HG03432 (cell line): ENCODE results near the gene ANO10.
A peak's percentile ranks its signal among the peaks of the same experiment; 100 is the strongest.
"Not testable (repeated sequence)": the region's sequence is repeated elsewhere in the genome, so short reads cannot be mapped to it uniquely, and the experiment has no call there.

Experiments
- ATAC-seq: cut with Tn5 transposase; IDR thresholded peaks from one replicate; pipeline ENCODE4 v1.9.1; 2021; ENCODE audit warnings: mild to moderate bottlenecking, moderate library complexity; ENCODE audit not compliant: unreplicated experiment

ANO10 gene, protein sequence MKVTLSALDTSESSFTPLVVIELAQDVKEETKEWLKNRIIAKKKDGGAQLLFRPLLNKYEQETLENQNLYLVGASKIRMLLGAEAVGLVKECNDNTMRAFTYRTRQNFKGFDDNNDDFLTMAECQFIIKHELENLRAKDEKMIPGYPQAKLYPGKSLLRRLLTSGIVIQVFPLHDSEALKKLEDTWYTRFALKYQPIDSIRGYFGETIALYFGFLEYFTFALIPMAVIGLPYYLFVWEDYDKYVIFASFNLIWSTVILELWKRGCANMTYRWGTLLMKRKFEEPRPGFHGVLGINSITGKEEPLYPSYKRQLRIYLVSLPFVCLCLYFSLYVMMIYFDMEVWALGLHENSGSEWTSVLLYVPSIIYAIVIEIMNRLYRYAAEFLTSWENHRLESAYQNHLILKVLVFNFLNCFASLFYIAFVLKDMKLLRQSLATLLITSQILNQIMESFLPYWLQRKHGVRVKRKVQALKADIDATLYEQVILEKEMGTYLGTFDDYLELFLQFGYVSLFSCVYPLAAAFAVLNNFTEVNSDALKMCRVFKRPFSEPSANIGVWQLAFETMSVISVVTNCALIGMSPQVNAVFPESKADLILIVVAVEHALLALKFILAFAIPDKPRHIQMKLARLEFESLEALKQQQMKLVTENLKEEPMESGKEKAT

DNA sequence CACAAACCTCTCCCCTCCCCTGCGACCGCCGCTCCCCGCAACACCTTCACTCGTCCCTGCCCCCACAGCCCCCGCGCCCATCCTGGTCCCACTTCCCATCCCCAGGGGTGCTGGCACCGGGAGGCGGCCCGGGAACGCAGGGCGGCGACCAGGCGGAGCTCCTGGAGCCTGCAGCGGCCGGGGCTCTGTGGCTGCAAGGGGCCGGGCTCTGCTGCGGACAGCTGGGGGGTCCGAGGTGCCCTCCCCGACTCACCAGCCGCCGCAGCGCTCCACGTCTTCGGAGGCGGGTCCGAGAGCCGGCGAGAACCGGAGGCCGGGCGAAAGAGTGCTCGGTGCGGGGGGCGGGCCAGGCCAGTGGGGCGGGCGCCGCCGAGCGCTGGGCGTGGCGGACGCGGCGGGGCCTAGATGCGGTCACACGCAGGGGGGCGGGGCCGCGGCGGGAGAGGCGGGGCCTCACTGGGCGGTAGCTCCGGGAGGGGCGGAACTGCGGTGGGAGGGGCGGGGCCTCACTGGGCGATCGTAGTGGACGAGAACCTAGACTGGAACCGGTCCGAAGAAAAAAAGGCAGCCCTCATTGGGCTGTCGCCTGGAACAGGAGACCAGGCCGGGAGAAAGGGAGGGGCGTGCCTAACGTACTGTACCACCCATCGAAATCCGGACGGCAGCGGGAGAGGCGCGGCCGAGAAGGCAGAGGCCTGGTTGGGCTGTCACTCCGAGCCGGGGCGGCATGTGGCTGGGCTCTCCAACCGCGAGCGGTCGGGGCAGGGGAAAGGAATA lies at the start of gene ANO10:
Gene ANO10, minus strand, starts transcription at position 356 of the 777 bp plus-strand sequence. CDS start 16,159 bp downstream, outside the sequence.
- peak; percentile 92 for ATAC-seq

DNA sequence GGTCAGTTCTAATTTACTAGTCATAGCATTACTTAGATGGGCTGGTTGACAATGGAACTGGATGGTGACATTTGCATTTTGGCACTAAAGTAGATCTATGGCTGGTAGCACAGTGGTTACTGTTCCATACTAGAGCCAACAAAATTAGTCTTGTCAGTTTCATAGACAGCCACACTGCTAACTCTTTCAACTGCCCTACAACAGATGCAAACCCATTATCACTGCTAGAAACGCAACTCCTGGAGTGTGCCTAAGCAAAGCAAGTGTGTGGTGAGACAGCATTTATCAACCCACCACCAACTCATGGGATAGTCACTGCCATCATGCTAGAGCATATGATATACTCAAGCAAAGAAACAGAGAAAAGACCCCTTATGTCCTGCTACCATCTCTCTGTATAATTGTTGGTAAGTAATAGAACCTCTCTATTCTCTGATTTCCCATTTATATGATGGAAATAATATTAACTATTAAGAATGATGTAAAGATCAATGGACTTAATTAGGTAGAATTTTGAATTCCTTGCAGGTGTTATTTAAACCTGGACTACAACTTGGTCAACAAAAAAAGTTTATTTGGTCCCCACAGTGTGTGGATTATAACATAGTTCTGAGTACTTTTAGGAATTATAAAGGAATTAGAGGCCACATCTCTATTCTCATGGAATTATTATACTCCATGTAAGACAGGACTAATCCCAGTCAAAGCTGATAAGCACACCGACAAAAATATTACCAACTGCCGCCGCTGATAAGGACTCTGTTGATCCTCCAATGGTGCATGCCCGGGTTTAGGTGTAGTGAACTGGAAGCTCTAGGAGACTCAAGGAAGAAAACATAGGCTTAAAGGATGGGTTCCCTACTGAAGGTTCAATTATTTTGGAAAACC lies 49.1 kb upstream of the ANO10 start:
- no peak for ATAC-seq

DNA sequence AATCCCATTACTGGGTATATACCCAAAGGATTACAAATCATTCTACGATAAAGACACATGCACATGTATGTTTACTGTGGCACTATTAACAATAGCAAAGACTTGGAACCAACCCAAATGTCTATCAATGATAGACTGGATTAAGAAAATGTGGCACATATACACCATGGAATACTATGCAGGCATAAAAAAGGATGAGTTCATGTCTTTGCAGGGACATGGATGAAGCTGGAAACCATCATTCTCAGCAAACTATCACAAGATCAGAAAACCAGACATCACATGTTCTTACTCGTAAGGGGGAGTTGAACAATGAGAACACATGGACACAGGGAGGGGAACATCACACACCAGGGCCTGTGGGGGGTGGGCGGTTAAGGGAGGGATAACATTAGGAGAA lies 43.2 kb upstream of the ANO10 start:
- not testable (repeated sequence) for ATAC-seq

DNA sequence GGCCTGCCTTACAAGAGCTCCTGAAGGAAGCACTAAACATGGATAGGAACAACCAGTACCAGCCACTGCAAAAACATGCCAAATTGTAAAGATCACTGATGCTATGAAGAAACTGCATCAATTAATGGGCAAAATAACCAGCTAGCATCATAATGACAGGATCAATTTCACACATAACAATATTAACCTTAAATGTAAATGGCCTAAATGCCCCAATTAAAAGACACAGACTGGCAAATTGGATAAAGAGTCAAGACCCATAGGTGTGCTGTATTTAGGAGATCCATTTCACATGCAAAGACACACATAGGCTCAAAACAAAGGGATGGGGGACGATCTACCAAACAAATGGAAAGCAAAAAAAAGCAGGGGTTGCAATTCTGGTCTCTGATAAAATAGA lies 39.6 kb upstream of the ANO10 start:
- not testable (repeated sequence) for ATAC-seq

DNA sequence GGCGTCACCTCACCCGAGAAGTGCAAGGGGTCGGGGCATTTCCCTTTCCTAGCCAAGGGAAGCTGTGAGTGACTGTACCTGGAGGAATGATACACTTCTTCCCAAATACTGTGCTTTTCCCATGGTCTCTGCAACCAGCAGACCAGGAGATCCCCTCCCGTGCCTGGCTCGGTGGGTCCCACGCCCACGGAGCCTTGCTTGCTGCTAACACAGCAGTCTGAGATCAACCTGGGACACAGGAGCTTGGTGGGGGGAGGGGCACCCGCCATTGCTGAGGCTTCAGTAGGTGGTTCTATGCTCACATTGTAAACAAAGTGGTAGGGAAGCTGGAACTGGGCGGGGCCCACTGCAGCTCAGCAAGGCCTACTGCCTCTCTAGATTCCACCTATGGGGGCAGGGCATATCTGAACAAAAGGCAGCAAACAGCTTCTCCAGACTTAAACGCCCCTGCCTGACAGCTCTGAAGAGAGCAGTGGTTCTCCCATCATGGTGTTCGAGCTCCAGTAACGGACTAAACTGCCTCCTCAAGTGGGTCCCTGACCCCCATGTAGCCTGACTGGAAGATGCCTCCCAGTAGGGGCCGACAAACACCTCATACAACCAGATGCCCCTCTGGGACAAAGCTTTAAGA lies 37.6 kb upstream of the ANO10 start:
- ATAC-seq, result no peak

DNA sequence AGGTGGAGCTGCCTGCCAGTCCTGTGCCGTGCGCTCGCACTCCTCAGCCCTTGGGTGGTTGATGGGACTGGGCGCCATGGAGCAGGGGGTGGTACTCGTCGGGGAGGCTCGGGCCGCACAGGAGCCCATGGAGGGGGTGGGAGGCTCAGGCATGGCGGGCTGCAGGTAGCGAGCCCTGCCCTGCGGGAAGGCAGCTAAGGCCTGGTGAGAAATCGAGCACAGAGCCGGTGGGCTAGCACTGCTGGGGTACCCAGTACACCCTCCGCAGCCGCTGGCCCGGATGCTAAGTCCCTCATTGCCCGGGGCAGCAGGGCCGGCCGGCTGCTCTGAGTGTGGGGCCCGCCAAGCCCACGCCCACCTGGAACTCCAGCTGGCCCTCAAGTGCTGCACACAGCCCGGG lies 34.6 kb upstream of the ANO10 start:
- ATAC-seq, result not testable (repeated sequence)

DNA sequence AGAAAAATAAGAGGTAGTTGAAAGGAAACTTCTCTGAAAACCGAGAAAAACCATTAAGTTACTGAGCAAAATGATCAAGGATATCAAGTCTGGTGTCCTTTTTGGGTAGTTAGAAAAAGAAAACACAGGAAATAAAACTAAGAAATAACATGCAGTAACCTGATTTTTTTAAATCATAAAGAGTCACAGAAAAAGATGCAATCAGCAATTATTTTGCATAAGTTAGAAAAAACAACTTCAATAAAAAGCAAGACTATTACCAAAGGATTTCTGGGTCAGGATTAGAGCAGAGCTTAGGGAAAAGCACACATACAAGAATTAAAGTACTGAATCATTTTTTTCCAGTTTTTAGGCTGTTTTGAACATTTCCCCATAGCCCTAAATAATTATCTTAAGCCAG lies 28.5 kb upstream of the ANO10 start:
- ATAC-seq, result no peak

DNA sequence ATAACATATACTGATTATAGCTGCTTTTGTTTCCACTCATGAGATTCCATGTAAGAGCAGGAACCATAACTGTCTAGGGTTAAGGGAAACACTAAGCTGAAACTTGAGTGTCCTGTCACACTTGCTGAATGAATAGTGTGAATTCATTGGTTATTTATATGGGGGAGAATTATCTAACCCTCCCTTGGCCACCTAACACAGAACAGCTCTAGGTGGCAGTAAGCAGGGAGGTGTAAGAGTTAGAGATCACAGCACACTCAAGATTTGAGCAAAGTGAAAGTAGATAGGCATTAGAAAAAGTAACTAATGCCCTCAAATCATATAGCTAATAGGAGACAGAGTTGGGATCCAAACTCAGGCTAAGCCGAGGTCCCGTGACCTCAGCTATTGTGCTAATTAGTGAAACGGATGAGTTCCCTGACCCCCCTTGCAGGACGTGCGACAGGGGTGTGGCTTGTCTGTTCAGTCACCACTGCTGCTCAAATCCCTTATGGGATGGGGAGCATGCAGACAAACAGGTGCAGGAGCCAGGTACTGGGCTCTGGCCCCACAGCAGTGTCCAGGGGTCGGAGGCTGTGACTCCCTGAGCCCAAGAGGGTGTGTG lies 27.7 kb upstream of the ANO10 start:
- no peak for ATAC-seq

DNA sequence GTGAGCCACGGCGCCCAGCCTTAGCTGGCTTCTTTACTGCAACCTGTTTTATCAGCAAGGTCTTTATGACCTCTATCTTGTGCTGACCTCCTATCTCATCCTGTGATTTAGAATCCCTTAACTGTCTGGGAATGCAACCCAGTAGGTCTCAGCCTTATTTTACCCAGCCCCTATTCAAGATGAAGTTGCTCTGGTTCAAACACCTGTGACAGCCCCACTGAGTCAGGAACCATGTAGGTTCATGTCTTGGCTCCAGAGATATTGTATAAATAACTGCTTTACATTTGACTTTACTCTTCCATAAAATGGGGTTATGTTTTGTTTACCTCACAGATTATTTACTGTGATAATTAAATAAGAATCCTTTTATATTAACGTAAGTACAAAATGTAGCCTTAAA lies 27.1 kb upstream of the ANO10 start:
- no peak for ATAC-seq

DNA sequence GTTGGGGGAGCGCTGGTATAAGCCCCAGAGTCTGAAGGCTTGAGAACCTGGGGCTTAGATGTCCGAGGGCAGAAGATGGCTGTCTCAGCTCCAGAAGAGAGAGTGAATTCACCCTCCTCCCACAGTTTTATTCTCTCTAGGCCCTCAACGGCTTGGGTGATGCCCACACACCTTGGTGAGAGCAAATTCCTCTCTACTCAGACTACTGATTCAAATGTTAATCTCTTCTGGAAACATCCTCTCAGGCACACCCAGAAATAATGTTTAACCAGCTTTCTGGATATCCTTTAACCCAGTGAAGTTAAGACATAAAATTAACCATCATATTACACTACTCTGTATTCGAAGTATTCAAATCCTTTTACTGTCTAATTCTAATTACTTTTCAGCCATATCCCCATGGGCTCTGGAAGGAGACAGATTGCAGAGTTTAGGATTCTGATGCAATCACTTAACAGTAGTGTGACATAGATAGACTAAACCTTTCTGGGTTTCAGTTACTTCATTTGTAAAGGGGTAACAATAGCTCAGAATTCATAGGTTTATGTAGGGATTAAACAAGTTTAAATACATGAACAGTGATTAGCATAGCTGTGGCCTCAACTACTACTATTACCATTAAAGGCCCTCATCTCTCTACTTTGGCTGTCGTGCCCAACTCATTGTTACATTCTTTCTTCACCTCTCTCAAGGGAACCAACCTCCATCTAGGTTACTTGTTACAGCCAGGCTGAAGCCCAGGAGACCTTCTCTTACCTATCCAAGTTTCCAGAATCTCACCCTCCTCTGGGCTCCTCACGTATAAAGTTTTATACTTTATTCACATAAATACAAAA lies 25.7 kb upstream of the ANO10 start:
- no peak for ATAC-seq

DNA sequence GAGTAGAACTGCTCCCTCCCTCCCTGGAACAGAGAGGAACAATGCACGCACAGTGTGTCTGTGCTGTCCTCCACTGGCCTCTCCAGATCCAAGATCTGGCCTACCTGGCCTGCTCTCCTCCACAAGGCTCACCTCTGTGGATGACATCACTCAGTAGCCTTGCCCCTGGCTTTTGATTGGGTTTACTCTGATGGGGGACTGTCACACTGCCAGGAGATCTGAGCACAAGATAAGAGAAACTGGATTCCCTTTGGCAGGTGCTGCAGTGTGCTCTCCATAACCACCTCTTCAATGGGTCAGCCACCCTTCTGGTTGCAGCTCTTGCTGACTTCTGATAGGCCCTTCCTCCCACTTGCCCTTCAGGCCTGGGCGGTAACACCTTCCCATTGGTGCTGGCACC lies 22.6 kb upstream of the ANO10 start:
- ATAC-seq, result no peak

DNA sequence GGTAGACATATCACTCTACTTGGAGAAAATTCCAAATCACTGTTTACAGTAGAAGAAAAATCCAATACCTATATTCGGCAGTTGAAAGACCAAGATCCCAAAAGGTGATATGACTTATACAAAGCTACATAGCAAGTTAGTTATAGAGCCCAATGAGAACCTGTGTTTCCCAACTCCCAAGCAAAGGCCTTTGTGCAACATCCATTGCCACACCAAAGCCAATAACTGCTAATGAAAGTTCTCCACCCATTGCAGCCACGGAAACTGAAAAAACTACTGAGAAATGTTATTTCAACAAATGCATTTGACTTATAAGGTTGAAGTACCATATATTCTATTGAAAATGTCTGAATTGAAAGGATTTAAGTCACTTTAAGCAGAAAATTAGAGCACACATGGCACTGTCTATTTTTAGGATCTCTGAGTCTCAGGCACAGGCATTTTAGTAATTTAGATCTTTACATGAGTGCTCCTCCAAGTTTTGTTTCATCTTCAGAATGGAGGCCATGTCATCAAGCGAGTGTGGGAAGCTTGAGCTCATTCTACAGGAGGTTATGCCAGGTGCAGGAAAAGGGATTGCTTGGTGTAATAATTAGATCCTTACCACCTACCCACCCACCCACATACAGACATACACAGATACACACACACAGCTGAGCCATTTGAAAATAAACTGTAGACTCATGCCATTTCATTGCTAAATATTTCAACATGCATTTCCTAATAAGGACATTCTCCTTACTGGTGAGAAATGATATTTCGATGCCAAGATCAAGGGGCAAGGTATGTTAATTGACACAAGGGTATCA lies 19.7 kb upstream of the ANO10 start:
- ATAC-seq, result no peak

DNA sequence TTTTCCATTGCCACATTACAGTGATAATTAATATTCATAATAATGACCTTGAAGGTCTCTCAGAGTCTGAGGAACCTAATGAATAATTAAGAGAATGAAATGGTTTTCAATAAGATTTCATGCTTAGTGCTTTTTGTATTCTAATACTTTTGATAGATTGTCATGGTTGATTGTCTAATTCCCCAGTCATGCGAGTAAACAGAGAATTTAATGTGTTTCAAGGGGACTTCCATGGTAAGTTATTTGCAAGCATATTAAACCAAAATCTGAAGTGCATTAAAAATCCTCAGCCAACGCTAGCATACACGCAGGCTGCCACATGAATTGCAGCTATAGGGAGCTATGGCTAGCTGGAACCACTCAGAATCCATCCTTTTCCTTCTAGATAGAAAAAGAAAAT lies 18.9 kb upstream of the ANO10 start:
- no peak for ATAC-seq

DNA sequence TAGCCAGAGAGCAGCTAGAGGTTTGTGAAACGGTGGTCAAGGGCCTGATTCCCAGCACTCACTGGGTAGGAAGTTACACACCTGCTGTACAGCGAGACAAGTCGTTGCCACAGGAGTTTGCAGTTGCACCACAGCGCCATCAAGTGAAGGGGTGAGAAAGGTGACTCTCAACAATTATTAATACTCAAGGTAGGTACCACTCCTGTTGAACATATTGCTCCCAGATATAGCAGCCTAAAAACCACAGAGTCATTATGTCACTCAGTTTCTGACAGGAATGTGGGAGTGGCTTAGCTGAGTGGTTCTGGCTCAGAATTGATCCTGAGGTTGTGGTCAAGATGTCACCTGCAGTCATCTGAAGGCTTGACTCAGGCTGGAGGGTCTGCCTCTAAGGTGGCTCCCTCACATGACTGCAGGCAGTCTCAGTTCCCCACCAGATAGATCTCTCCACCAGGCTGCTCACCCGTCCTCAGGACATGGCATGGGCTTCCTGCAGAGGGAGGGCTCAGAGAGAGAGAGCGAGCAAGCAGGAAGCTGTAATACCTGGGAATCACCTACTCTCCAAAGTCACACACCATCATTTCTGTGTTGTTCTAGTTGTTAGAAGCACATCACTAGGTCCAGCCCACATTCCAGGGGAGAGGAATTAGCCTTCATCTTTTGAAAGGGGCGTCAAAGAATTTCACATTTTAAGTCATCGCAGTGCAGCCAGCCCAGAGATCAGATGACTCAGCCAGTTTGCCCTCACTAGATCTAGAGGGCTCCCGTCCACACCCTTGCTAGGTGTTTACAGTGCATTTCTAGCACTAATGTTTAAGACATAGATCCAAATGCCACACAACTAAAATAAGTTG lies 17.0 kb upstream of the ANO10 start:
- ATAC-seq, result peak; percentile 67

DNA sequence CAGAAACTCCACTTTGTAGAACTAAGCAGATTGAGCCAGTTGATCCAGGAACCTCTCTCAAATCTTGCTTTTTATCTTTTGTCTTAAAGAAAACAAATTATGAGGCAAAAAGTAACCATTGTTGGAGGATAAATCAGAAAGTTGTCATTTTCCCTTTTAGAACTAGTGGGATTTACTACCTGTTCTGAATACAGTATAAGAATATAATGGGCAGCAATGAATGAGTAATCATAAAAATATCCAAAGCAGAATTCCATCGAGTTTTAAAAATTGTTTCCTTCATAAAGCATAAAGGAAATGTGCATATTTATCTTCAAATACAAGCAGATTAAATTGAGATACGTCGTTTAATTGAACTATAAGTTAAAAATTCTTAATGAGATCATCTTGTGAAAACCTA lies 15.9 kb upstream of the ANO10 start:
- no peak for ATAC-seq

DNA sequence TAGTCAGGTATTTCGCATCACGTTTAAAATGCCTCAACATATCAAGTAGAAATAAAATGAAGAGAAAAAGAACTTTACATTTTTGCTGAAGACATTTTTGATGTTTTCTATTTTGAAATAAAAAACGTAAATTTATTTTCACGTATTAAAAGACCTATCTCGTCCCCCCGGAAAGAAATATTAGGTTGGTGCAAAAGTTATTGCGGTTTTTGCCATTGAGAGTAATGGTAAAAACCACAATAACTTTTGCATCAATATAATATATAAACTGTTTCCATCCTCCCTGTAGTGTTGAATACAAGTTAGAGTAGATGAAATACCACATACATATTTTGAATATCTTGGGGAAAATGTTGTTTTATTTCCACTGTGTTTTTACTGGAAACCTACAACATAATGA lies 11.2 kb upstream of the ANO10 start:
- no peak for ATAC-seq

DNA sequence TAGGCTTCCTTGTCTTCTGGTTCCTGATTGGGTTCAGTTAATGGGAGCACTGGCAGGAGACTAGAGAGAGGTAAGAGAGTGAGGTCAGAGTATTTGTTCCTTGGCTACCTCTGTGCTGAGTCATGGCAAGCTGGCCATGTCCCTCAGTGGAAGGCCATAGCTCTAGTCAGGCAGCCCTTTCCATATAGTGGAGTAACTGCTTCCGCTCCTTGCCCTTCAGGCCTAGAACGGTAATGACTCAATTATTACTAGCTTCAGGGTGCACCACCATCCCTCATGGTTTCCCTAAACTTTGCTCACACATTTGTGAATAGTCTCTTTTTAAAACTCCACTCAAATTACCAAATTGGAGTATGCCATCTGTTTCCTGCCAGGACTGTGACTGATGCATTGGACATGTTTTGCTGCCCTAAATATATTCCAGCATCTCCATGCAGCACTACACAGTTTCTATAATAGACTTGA lies 10.5 kb upstream of the ANO10 start:
- no peak for ATAC-seq
